ENCODE results near the gene C11orf68. TPM values are rescaled to one million over a fixed set of nuclear protein-coding genes. Genes with fewer than 3 reads are reported as not detected.

Gene C11orf68
- total and polyA plus RNA-seq, 8 donors: 10.2 to 20.8 (median 13.8) TPM

GRCh38 chr11:65900899-65901180 lies 18.0 kb downstream of the C11orf68 start:
- ATAC-seq: no peak
- Histone ChIP-seq H3K27ac (no peak overlapping the region), H3K4me1 (peaks cover 0 to 8% (median 7%) of the 10 kb centered on the region in 3 donors), H3K36me3 (no peaks in the 10 kb centered on the region), H3K9me3 (no peaks in the 10 kb centered on the region), H3K4me3 (peak overlapping the region in 2 of 4 donors; percentile 46 to 53), H3K27me3 (no peaks in the 10 kb centered on the region)
- intact Hi-C loops (cut with DNase I): no loop called here
- DNase-seq: no peak
- TF ChIP-seq, protein P1, sequence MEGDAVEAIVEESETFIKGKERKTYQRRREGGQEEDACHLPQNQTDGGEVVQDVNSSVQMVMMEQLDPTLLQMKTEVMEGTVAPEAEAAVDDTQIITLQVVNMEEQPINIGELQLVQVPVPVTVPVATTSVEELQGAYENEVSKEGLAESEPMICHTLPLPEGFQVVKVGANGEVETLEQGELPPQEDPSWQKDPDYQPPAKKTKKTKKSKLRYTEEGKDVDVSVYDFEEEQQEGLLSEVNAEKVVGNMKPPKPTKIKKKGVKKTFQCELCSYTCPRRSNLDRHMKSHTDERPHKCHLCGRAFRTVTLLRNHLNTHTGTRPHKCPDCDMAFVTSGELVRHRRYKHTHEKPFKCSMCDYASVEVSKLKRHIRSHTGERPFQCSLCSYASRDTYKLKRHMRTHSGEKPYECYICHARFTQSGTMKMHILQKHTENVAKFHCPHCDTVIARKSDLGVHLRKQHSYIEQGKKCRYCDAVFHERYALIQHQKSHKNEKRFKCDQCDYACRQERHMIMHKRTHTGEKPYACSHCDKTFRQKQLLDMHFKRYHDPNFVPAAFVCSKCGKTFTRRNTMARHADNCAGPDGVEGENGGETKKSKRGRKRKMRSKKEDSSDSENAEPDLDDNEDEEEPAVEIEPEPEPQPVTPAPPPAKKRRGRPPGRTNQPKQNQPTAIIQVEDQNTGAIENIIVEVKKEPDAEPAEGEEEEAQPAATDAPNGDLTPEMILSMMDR (IDR thresholded peaks at IDR 0.05): no peak
- 73% methylated on average over 11 of the region's 11 CpGs for WGBS, 2 donors
- no peak for FAIRE-seq

- H3K4me3 ChIP-seq: peak within 1 kb of the TSS; percentile 20 to 53 (median 34)
- intact Hi-C loops (cut with DNase I): no loop called here
- no peak for FAIRE-seq
- TF ChIP-seq, protein P1 (IDR thresholded peaks at IDR 0.05): no peak
- H3K9me3 ChIP-seq: no peaks in the 10 kb centered on the region
- no peaks in the 10 kb centered on the region for H3K36me3 ChIP-seq
- peak; percentile 81 to 94 (median 89) for DNase-seq
- peak within 1 kb of the TSS in 2 of 4 donors; percentile 13 to 34 for H3K27ac ChIP-seq
- peaks cover 0 to 8% (median 7%) of the 10 kb centered on the region in 3 donors for H3K4me1 ChIP-seq
- no peaks in the 10 kb centered on the region for H3K27me3 ChIP-seq
- 2% methylated on average over 61 to 80 of the region's 80 CpGs for WGBS, 2 donors
- ATAC-seq: peak; percentile 89 to 96 (median 92)
Measured at GRCh38 chr11:65900125-65900898, 18.6 kb downstream of the C11orf68 start, which contains the start of gene FOSL1. TSS of gene FOSL1 (minus strand) at chr11:65900388. CDS start at chr11:65900339, 49 bp downstream.

DNA sequence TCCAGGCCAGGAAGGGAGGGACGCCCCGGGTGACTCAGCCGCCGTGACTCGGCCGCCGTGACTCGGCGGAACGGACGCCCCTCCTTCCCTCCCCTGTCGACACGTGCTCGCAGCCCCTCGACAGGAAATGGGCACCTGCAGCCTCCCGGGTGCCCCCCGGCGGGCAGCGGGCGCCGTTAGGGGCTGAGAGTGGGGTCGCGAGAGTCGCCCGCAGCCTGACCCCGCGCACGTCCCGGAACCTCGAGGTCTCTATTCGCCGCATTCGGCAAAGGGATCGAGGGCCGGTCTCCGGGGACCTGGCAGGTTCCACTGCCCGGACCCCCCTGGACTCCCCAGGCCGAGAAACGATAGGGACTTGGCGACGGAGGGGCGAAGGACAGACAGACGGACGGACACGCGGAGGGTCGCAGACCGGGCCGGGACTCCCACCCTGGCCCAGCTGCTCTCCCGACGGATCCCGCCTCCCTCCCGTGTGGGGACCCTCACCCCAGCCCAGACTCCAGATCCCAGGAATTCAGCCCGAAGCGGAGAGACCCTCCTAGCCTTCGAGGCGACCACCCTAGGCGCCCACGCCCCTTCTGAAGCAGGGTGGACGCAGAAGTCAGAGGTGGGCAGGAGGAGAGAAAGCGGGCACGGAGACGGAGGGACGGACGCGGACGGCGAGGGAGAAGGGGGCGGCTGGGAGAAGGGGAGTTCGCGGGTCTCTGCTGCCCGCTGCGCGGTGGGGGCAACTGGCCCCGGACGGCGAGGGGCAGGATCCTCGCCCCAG lies 19.3 kb downstream of the C11orf68 start:
- no peak for FAIRE-seq
- intact Hi-C loops (cut with DNase I): no loop called here
- WGBS, 2 donors: 4 to 6% methylated on average over 52 to 78 of the region's 78 CpGs
- TF ChIP-seq, protein P1 (IDR thresholded peaks at IDR 0.05): no peak
- Histone ChIP-seq H3K4me3 (peak overlapping the region; percentile 20 to 53 (median 34)), H3K27me3 (no peaks in the 10 kb centered on the region), H3K4me1 (peaks cover 0 to 8% (median 7%) of the 10 kb centered on the region in 3 donors), H3K9me3 (no peaks in the 10 kb centered on the region), H3K27ac (peak overlapping the region in 1 of 4 donors; percentile 34), H3K36me3 (no peaks in the 10 kb centered on the region)
- peak in 3 of 6 donors; percentile 61 to 78 (median 74) for DNase-seq
- peak; percentile 25 to 58 (median 35) for ATAC-seq

- intact Hi-C loops (cut with DNase I): no loop called here
- Histone ChIP-seq H3K4me1 (peaks cover 0 to 8% (median 7%) of the 10 kb centered on the region in 3 donors), H3K36me3 (no peaks in the 10 kb centered on the region), H3K27ac (no peak overlapping the region), H3K9me3 (no peaks in the 10 kb centered on the region), H3K27me3 (no peaks in the 10 kb centered on the region), H3K4me3 (peak overlapping the region in 3 of 4 donors; percentile 20 to 53 (median 46))
- FAIRE-seq (no peak), ATAC-seq (no peak), DNase-seq (no peak)
- TF ChIP-seq, protein P1 (IDR thresholded peaks at IDR 0.05): no peak
- 31 to 32% methylated on average over 26 to 28 of the region's 28 CpGs for WGBS, 2 donors
Measured at GRCh38 chr11:65898656-65899355, 20.1 kb downstream of the C11orf68 start.
